ENCODE data around the gene PLCB1. TPM values are rescaled to one million over a fixed set of nuclear protein-coding genes. Genes with fewer than 3 reads are reported as not detected.
"Not testable (repeated sequence)": the region's sequence is repeated elsewhere in the genome, so short reads cannot be mapped to it uniquely, and the experiment has no call there.

Gene PLCB1
- total RNA-seq, 1 donor, result 20.7 TPM

DNA sequence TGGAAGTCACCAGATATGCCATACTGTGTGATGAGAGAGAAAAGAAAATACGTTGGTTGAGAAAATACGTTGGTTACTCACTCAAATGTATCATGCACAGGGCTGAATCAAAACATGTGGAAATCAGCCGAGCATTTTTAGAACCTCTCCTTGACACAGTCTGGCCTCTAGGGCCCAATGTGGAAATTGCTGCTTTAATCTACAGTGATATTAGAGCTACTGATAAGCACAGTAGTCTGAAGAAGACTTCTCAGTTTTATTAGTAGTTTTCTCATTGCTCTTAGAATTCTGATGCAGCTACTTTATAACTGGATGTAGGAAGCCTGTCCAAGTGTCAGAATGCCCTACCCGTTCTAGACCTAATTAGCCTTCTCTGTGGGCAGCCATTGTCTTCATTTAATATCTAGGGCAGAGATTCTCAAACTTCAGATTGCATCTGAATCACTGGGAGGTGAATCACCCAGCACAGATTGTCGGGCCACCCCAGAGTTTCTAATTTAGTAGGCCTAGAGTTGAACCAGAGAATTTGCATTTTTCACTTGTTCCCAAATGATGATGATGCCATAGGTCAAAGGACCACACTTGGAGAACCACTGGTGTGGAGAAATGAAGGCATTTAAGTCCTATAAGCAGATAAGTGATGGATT is 229.1 kb downstream of the PLCB1 start:
- peak in 2 of 3 donors; percentile 19 to 48 for DNase-seq (ENCODE audit: low read depth in 2 of 3, low spot score in 2 of 3)

DNA sequence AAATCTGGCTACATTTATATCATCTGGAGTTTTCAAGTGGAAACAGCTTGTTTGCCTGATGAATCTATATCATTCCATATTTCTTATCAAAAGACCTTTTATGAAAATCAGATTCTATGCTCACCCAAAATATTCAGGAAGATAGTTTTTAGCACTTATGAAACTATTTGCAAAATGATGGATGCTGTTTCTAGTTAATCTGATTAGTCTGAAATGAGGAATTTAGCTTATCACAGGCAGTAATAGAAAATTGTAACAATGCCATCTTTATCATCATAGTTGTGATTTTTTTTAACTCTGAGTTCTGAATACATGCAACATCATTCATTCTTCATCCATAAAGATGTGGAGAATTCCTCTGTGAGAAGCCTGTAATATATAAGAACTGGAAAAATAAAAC is 229.7 kb downstream of the PLCB1 start:
- DNase-seq (ENCODE audit: low read depth in 2 of 3, low spot score in 2 of 3), result no peak

DNA sequence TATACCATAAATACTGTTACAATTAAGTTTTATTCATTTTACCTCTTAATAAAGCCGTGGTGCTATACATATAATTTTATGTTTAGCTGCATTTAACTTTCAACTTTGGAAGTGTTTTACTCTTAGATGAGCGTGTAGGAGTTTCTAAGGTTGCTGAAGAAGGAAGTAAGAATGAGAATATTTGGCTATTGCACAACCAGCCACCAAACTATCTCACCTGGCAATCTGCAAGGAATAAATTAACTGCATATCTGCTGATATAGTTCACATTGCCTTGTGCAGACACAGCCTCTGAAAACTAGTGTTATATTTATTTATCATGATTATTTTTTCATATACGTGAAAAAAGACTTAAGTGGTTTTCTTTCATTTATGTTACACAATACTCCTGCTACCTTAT is 230.4 kb downstream of the PLCB1 start:
- no peak for DNase-seq (ENCODE audit: low read depth in 2 of 3, low spot score in 2 of 3)

DNA sequence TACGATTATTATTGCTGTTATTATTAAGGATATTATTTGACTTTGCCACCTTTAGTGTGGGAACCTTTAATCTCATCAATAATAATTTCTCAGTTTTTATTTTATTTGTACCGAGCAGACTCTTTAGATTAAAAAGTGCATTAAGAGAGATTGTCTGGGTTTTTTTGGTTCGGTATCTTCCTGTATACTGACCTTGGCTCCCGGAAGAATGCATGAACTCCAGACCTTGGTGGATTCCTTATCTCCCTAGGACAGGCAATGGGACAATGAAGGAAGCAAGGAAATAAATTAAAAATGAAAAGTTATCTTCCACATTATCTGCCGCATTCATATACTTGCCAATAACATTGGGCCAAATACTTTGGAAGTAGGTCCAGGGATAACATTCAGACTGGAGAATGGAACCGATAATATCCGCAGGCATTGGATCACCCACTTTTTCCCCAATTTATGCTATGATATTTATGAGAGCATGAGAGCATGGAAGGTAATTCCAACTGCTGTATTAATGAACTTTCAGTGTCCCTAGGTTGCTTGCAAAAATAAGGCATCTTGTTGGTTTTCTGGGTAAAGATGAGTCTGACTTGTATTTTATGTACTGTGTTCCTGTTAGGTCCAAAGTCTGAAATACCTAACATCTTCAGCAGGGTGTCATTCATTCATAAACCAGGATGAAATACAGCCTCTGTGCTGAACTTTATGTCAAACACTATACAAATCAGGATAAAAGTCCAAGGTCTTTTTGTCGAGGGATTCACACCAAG is 232.1 kb downstream of the PLCB1 start:
- DNase-seq (ENCODE audit: low read depth in 2 of 3, low spot score in 2 of 3), result no peak

DNA sequence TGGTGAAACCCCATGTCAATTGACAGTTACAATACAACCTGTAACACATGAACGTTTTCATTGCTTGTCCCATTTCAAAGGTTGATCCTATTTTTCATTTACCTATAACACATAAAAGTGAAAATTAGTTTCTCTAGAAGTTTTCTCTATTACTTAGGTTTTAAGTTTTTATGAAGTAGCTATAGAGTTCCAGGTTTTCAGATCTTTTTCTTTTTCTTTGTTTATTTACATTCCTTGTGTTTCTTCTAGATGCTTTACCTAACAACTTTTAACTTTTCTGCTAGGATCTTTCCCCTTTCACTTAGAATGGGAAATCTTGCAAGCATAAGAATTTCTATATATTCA is 232.6 kb downstream of the PLCB1 start:
- no peak for DNase-seq (ENCODE audit: low read depth in 2 of 3, low spot score in 2 of 3)

DNA sequence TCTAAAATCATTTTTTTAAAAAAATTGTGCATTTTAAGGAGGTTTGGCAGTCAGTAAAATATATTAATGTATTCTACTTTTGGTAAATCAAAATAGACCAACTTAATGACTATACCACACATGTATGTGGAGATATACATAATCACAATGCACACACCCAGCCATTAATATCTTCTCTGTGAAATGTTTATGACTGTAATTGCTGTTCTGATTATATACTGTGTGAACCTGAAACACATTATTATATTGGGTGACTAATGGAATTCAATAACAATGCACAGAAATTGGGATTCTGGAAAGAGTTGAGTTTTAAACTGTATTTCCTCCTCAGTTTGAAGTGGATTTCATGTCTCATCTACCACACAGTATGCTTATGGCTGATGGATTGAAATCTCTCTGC is 233.6 kb downstream of the PLCB1 start:
- no peak for DNase-seq (ENCODE audit: low read depth in 2 of 3, low spot score in 2 of 3)

DNA sequence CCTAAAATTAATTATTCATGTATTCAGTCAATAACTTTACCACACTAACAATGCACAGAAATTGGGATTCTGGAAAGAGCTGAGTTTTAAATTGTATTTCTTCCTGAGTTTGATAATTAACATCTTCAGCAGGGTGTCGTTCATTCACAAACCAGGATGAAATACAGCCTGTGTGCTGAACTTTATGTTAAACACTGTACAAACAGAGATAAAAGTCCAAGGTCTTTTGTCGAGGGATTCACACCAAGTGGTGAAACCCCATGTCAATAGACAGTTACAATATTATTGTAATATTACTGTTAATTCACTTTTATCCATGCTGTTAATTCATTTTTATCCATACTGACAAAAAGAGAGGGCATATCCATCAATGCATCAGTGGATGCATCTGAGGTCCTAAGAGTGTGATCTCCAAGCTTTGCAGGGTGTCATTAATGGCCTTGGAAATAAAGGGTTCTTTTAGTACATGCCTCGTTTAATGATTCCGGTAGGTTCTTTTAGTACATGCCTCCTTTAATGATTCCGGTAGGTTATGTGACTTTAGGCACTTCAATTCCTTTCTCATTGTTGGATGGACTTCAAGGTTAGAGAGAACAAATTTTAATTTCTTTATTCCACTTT is 234.3 kb downstream of the PLCB1 start:
- DNase-seq (ENCODE audit: low read depth in 2 of 3, low spot score in 2 of 3), result no peak

DNA sequence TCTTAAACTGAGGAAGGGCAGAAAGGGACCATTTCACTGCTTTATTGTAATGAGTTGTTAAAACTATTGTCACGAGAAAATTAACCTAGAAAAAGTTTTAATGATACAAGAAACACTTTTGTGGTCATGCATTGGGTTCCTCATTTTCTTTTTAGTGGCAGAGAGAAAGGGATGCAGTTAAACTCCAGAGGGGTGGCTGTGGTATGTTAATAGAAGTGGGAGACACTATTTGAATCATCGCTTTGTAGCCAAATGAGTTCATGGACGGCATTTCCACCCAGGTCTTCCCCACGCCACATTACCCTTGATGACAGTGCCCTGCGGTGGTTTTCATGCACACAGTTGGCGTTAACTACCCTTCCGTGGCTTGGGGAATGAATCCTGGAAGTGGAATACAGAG is 235.6 kb downstream of the PLCB1 start:
- DNase-seq (ENCODE audit: low read depth in 2 of 3, low spot score in 2 of 3), result peak in 2 of 3 donors; percentile 19 to 73

DNA sequence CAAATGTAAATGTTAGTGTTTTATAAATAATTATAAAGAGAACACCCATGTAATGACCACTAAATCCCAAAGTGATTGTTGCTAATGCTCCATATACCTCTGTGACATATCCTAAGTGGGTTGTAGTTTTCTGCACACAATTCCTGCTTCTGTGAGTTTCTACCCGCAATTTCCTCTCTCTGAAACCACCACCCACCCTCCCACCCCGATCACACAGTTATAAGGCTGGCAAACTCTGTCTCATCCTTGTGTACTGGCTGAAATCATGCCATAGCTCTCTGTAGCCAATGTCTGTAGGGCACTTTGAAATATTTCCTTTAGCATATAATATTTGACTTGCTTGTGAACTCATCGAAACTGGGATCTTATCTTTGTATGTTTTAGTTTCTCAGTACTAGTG is 236.6 kb downstream of the PLCB1 start:
- DNase-seq (ENCODE audit: low read depth in 2 of 3, low spot score in 2 of 3), result no peak

DNA sequence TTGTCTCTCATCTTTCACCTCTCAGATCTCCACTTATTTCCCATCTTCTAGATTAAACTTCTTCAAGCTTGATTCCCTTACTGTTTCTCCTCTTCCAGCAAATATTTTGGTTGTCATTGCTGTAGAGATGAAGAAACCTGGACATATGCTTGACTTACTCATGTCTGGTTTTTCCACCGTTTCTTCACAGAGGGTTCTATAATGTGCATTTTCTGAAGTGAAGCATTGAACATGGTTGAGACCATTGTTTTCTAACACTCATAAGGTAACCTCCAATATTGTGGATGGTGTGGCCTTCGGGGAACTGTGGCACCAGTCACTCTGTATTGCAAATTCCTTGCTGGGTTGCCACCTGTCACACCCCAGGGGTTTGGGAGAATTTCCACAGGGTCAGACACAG is 237.2 kb downstream of the PLCB1 start:
- no peak for DNase-seq (ENCODE audit: low read depth in 2 of 3, low spot score in 2 of 3)

DNA sequence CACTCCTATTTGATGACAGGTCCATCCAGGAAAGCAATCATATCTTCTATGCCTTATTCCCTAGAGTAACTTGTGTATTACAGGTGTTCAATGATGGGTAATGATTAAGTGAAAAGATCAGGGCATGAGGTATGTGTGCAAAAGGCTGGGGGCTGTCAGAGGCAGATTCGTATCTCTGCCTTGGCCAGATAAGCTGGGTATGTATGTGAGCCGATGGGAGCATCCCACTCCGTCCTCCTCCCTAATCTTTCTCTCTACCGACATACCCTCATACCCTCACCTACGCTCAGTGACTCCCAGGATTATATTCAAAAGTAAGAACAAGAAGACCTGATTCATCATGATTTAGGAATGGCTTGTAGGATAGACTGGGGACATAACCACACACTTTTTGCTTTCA is 238.7 kb downstream of the PLCB1 start:
- no peak for DNase-seq (ENCODE audit: low read depth in 2 of 3, low spot score in 2 of 3)

DNA sequence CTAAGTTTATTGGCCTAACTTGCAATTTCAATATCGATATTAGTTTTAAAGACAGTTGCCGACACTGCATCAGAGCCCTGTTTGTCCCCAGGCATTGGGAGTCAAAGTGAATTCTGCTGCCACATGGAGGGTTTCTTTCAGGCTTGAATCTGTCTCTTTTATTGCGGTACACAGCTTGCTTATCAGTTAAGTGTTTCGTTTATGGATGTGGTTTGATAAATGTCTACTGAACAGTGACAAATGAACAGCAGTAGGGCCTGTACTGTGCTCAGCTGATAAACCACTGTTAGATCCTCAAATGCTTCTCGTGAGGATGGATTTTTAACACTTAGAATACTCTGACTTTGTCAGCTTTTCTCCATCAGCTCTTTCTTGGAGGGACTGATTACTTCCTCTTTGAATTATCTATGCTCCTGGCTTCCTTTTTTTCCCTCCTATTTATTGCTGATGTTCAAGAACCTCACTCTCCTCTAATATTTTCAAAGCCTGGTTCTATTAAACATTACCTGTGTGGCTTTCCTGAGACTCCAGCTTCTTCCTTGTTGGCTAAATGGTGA is 240.8 kb downstream of the PLCB1 start:
- peak in 2 of 3 donors; percentile 28 to 60 for DNase-seq (ENCODE audit: low read depth in 2 of 3, low spot score in 2 of 3)

DNA sequence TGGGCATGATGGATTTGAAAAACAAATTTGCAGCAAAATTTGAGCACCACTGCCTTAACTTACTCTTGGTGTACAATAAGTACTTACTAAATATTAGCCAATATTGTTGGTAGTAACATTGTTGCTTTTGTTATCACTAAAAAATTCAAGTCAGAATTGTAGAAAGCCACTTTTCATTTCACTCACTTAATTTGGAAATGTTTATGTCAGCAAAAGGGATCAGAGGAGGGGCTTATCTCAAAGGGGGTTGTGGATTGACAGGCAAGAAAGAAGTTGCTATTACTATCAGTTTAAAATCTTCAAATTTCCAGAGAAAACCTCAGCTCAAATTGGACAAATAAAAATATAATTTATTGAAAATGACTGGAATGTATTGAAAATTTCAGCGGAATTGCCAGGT is 241.5 kb downstream of the PLCB1 start:
- DNase-seq (ENCODE audit: low read depth in 2 of 3, low spot score in 2 of 3), result no peak

DNA sequence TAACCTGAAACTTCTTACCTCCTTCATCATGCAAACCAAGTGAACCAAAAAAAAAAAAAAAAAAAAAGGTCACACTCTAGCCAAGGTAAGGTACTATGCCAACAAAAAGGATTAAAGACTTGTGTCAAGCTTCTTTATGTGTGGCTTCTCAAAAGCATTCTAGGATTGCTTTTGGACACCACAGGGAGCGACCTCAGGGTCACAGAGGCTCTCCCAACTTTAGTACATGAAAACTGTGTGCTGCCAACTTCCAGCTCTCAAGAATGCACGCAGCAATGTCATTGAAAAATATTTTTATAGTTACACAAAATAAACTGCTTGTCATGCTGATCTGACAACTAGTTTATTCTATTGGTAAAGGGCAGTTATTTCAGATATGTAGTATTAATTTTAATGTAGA is 243.8 kb downstream of the PLCB1 start:
- DNase-seq (ENCODE audit: low read depth in 2 of 3, low spot score in 2 of 3), result no peak

DNA sequence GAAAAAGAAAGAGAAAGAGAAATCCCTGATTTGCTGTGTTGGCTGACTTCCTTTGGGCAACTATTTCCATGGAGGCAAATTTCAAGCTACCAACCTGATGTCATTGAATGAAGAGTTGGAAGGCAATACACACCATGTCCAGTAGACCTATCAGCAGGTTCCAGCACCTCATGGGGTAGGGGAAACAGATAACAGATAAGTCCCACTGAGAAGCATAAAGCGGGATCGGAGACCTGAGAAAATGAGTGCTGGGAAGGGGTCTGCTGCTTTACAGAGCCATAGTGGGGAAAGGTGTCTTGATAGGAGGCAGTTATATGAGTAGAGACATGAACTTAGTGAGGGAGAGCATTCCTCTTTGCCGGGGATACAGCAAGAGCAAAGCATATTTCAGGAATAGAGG is 244.9 kb downstream of the PLCB1 start:
- DNase-seq (ENCODE audit: low read depth in 2 of 3, low spot score in 2 of 3), result no peak

DNA sequence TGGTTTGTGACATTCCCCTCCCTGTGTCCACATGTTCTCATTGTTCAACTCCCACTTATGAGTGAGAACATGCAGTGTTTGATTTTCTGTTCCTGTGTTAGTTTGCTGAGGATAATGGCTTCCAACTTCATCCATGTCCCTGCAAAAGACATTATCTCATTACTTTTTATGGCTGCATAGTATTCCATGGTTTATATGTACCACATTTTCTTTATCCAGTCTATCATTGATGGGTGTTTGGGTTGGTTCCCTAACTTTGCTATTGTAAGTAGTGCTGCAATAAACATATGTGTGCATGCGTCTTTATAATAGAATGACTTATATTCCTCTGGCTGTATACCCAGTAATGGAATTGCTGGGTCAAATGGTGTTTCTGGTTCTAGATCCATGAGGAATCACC is 247.1 kb downstream of the PLCB1 start:
- not testable (repeated sequence) for DNase-seq (ENCODE audit: low read depth in 2 of 3, low spot score in 2 of 3)

DNA sequence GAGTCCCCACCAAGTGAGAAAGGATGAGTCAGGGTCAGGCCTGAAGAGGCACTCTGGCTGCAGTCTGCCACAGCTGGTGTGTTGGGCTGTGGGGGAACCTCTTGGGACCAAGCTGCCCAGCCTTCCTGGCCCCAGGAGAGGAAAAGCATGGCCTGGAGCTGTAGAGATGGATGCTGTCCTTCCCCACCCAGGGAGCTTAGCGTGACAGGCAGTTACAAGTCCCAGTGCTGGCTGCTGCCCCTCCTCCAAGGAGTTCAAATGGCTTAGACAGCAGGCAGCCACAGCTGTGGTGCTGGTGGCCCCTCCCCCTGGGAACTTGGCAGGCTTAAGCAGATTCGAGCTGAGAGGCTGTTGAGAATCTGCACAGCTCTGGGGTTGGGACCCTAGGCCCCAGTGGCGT is 253.2 kb downstream of the PLCB1 start:
- DNase-seq (ENCODE audit: low read depth in 2 of 3, low spot score in 2 of 3), result no peak

DNA sequence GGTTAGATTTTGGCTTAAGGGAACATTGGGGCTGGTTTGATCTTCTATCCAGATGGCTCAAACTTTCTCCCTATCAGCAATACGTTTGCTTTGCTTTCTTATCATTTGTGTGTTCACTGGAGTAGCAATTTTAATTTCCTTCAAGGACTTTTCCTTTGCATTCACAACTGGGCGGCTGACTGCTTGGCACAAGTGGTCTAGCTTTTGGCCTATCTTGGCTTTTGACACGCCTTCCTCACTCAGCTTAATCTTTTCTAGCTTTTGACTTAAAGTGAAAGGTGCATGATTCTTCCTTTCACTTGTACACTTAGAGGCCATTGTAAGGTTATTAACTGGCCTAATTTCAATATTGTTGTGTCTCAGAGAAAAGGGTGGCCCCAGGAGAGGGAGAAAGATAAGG is 254.9 kb downstream of the PLCB1 start:
- DNase-seq (ENCODE audit: low read depth in 2 of 3, low spot score in 2 of 3), result no peak

DNA sequence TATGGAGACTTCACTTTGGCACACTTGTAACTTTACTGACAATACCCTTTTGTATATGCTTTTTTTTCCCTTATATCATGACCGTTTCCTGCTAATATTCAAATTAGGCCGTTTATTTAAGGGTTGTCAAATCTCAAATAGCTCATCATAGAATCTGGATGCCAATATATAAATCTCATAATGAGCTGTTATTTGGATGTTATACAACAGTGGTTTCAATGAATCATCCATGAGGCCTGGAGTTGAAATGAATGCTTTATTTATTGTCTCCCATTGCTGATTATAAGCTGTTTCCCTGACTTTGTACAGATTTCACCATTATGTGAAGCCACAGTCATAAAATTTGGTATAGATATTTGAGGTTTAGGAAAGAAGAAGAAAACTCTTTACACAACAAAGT is 256.1 kb downstream of the PLCB1 start:
- no peak for DNase-seq (ENCODE audit: low read depth in 2 of 3, low spot score in 2 of 3)

DNA sequence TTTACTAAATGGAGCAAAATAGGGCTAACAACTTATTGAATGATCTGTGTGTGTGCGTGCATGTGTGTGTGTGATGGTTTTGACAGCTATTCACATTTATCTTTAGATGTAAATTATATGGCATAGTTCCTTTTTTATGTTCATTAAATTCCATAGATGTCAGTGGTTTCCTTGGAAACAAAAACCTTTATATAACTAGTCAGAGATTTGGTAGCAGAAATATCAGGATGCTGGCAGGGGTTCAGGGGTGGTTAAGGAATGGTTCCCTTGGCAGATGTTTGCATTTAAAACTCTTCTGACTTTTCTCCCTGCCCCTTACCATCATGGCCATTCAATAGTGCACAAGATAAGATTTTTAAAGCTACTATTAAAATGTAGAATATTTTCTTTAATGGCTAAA is 256.6 kb downstream of the PLCB1 start:
- DNase-seq (ENCODE audit: low read depth in 2 of 3, low spot score in 2 of 3), result no peak

DNA sequence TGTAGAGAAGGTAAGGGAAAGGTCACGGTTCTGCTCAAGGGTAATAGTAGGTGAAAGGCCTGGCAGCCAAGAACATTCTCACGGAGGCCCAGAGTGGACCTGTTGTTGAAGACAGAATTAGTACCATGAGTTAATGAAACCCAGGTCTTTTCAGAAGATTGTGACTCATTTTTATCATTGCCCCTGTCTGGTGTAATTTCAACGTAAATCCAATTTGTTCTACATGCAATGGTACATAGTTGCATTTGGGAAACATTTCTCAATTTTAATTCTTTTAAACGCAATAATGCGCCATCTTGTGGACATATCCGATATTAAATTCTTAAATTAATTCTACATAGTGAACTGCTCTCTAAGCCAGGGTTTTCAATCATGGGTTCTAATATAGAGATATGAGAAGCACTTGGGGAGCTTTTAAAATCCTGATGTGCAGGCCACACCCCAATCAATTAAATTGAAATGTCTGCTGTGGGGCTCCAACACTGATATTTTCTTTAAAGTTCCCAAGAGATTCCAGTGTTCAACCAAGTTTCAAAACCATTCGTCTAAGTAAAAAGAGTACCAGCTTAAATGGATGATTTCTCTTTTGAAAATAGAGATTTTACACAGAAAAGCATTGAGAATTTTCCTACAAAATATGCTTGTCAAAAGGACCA is 257.4 kb downstream of the PLCB1 start:
- DNase-seq (ENCODE audit: low read depth in 2 of 3, low spot score in 2 of 3), result peak in 2 of 3 donors; percentile 44 to 80

Data from hematopoietic multipotent progenitor cell (in vitro differentiated cells).